Fibroblast of the aortic adventitia (primary cell): Measurements from ENCODE around the gene NLRC3. TPM values are rescaled to one million over a fixed set of nuclear protein-coding genes. Genes with fewer than 3 reads are reported as not detected.

Source experiments
- DNase-seq: peaks from one replicate; pipeline ENCODE4 v3.0.0-alpha.2; 2010; ENCODE audit warnings: low read depth
- H3K4me3 ChIP-seq: 2 replicates; pipeline ENCODE4 v1.5.1; 2011; ENCODE audit warnings: low read depth, mild to moderate bottlenecking, control low read depth, low read length, moderate library complexity
- total RNA-seq: library from RNA; depleted of rRNA; stranded (reverse); fragments of >200 nt; gene quantifications from 2 replicates; pipeline ENCODE4 v1.2.3, GENCODE V29; 2012; ENCODE audit warnings: low replicate concordance
- TF ChIP-seq, protein P1 (sequence below): IDR thresholded peaks from 2 replicates; pipeline ENCODE4 v1.5.1; 2011; ENCODE audit warnings: mild to moderate bottlenecking, low read length, control low read depth, inconsistent platforms; ENCODE audit not compliant: insufficient read depth

NLRC3 gene
- total RNA-seq, 1 donor, result not detected

- DNase-seq, result no peak
- no peak overlapping the region for H3K4me3 ChIP-seq
- TF ChIP-seq, protein P1, sequence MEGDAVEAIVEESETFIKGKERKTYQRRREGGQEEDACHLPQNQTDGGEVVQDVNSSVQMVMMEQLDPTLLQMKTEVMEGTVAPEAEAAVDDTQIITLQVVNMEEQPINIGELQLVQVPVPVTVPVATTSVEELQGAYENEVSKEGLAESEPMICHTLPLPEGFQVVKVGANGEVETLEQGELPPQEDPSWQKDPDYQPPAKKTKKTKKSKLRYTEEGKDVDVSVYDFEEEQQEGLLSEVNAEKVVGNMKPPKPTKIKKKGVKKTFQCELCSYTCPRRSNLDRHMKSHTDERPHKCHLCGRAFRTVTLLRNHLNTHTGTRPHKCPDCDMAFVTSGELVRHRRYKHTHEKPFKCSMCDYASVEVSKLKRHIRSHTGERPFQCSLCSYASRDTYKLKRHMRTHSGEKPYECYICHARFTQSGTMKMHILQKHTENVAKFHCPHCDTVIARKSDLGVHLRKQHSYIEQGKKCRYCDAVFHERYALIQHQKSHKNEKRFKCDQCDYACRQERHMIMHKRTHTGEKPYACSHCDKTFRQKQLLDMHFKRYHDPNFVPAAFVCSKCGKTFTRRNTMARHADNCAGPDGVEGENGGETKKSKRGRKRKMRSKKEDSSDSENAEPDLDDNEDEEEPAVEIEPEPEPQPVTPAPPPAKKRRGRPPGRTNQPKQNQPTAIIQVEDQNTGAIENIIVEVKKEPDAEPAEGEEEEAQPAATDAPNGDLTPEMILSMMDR, result no peak
Measured at GRCh38 chr16:3594316-3595109, 17.3 kb upstream of the NLRC3 start.

GRCh38 chr16:3592559-3592958, 15.4 kb upstream of the NLRC3 start:
- no peak for DNase-seq
- no peak overlapping the region for H3K4me3 ChIP-seq
- TF ChIP-seq, protein P1, result no peak

DNA sequence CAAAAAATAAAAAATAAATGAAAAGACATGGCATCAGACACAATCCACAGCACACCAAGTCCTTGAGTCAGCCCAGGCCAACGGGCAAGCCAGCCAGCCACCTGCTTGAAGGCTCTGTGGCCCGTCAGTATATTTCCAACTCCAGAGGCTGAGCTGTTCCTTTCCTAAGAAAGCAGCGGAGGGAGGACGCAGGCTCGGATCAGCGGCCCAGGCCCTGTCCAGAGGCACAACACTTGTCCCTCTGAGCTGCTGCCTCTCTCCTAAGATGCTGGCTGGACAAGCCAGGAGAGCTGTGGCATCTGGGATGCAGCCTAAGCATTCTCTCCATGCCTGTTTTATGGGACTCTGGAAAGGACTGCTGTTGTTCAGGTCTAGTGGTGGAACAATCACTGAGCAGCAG, 14.8 kb upstream of the NLRC3 start:
- TF ChIP-seq, protein P1, result no peak
- H3K4me3 ChIP-seq, result no peak overlapping the region
- DNase-seq, result no peak

- no peak overlapping the region for H3K4me3 ChIP-seq
- DNase-seq, result no peak
- TF ChIP-seq, protein P1, result no peak
Measured at GRCh38 chr16:3591436-3591803, 14.2 kb upstream of the NLRC3 start.

DNA sequence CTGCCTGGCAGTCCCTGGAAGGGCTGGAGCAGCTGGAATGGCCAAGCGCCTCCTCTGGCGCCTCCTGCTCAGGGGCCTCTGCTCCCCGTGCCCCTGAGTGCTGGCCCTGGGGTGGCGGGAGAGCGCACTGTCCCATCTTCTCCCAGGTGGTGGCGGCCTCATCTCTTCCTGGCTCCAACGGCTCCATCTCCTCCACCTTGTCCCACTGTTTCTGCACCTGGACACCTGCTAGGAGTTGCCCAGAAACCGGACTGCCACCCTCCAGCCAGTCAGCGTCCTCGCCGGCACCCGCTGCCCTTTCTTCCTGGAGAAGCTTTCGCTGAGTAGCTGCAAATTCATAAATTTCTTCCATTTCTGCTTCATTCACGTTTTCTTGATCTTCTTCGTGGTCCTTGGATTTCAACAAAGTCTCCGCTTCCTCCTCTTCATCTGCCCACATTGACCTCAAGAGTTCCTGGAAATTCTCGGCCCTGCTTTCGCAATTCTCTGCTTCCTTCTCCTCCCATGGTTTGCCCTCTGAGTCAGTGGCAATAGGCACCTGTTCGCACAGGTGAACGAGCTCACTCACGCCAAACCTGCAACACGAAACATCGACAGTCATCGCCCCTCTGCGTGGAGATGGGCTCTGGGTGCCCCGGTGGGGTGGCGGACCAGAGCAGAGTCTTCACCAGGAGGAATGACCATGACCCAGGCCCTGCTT, 13.7 kb upstream of the NLRC3 start:
- TF ChIP-seq, protein P1, result no peak

DNA sequence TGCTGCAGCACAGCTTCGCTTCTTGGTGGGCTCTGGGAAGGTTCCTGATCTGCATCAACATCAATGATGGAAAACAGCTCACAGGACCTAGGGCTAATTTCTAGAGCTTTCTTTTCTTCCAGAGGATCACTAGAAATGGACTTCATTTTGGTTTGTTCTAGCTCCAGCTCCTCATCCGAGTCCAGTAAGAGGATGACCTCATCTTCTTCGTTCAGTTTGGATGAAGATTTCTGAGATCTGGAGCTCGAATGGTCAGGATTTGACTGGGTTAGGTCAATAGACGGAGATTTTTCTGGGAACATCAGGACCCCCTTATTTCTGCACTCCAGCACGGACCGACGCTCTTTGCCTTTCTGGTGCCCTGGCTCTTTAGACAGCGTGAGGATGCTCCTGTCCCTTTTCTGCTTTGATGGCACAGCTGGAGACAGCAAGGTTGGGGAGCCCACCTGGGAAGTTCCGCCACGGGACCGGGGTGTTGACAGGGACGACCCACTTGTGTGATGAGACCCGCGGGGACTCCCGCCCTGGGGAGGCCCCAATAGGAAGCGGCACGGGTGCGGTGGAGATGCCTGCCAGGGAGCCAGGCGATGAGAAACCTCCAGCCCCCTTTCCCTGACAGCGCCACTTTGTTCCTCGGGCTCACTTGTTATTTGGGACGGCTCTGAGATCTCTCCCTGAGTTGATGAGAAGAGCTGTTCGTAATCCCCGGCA, 12.9 kb upstream of the NLRC3 start:
- TF ChIP-seq, protein P1, result no peak
- no peak for DNase-seq
- H3K4me3 ChIP-seq, result no peak overlapping the region

More for the DNA sequence above, 13.7 kb upstream of the NLRC3 start:
- no peak for DNase-seq
- H3K4me3 ChIP-seq, result no peak overlapping the region
